ENCODE measurements around the gene HCFC1.

The HCFC1 gene

GRCh38 chrX:153905481-153906095 is 66.0 kb downstream of the HCFC1 start:
- no peak overlapping the region for H3K4me3 ChIP-seq (ENCODE audit: low read depth in 1 of 2, low read length in 1 of 2)
- H3K27ac ChIP-seq: peak overlapping the region; percentile 47

GRCh38 chrX:153903991-153904957 is 67.3 kb downstream of the HCFC1 start, which contains the start of gene AVPR2:
AVPR2 (plus strand) TSS chrX:153904673; CDS start chrX:153905146, 473 bp downstream.
- Histone ChIP-seq H3K27ac (peak within 1 kb of the TSS; percentile 58), H3K4me1 (ENCODE audit: control insufficient read depth in 1 of 2, insufficient read depth in 1 of 2, low read depth in 1 of 2, low read length in 1 of 2) (peaks cover 34 to 40% of the 10 kb centered on the region in 2 experiments), H3K4me3 (ENCODE audit: low read depth in 1 of 2, low read length in 1 of 2) (peak within 1 kb of the TSS in 1 of 2 experiments; percentile 3), H3K36me3 (peaks cover 32% of the 10 kb centered on the region), H3K27me3 (no peaks in the 10 kb centered on the region), H3K9me3 (no peaks in the 10 kb centered on the region)
- no peak for TF ChIP-seq CTCF (IDR thresholded peaks at IDR 0.05)

More at GRCh38 chrX:153905481-153906095, 66.0 kb downstream of the HCFC1 start:
- peaks cover 30 to 37% of the 10 kb centered on the region in 2 experiments for H3K4me1 ChIP-seq (ENCODE audit: control insufficient read depth in 1 of 2, insufficient read depth in 1 of 2, low read depth in 1 of 2, low read length in 1 of 2)
- peaks cover 45% of the 10 kb centered on the region for H3K36me3 ChIP-seq
- no peak for TF ChIP-seq CTCF (IDR thresholded peaks at IDR 0.05)
- no peaks in the 10 kb centered on the region for H3K27me3 ChIP-seq
- H3K9me3 ChIP-seq: no peaks in the 10 kb centered on the region

GRCh38 chrX:153903238-153903980 is 68.2 kb downstream of the HCFC1 start:
- Histone ChIP-seq H3K4me1 (ENCODE audit: control insufficient read depth in 1 of 2, insufficient read depth in 1 of 2, low read depth in 1 of 2, low read length in 1 of 2) (peaks cover 34 to 40% of the 10 kb centered on the region in 2 experiments), H3K27ac (peak overlapping the region; percentile 58), H3K27me3 (no peaks in the 10 kb centered on the region), H3K36me3 (peaks cover 23% of the 10 kb centered on the region), H3K4me3 (ENCODE audit: low read depth in 1 of 2, low read length in 1 of 2) (no peak overlapping the region), H3K9me3 (no peaks in the 10 kb centered on the region)
- TF ChIP-seq CTCF (IDR thresholded peaks at IDR 0.05): no peak

- H3K9me3 ChIP-seq: no peaks in the 10 kb centered on the region
- H3K27ac ChIP-seq: no peak overlapping the region
- peaks cover 13% of the 10 kb centered on the region for H3K36me3 ChIP-seq
- TF ChIP-seq CTCF (IDR thresholded peaks at IDR 0.05): no peak
- H3K4me3 ChIP-seq (ENCODE audit: low read depth in 1 of 2, low read length in 1 of 2): no peak overlapping the region
- H3K4me1 ChIP-seq (ENCODE audit: control insufficient read depth in 1 of 2, insufficient read depth in 1 of 2, low read depth in 1 of 2, low read length in 1 of 2): peaks cover 34 to 40% of the 10 kb centered on the region in 2 experiments
- H3K27me3 ChIP-seq: no peaks in the 10 kb centered on the region
These were observed 69.2 kb downstream of the HCFC1 start for GRCh38 chrX:153902385-153902784.

- no peak for TF ChIP-seq CTCF (IDR thresholded peaks at IDR 0.05)
- no peaks in the 10 kb centered on the region for H3K27me3 ChIP-seq
- no peak overlapping the region for H3K27ac ChIP-seq
- H3K4me3 ChIP-seq (ENCODE audit: low read depth in 1 of 2, low read length in 1 of 2): no peak overlapping the region
- H3K9me3 ChIP-seq: no peaks in the 10 kb centered on the region
- H3K4me1 ChIP-seq (ENCODE audit: control insufficient read depth in 1 of 2, insufficient read depth in 1 of 2, low read depth in 1 of 2, low read length in 1 of 2): peaks cover 34 to 40% of the 10 kb centered on the region in 2 experiments
- H3K36me3 ChIP-seq: peaks cover 7% of the 10 kb centered on the region
These were observed 69.9 kb downstream of the HCFC1 start for GRCh38 chrX:153901753-153902140.
